Epithelial cell of alveolus of lung (primary cell): ENCODE measurements around the gene ATP12A. TPM values are rescaled to one million over a fixed set of nuclear protein-coding genes. Genes with fewer than 3 reads are reported as not detected.

ENCODE experiments used
- total RNA-seq: library from RNA; depleted of rRNA; stranded (reverse); fragments of >200 nt; gene quantifications from 2 replicates; pipeline ENCODE4 v1.2.1, GENCODE V29; 2015

Gene ATP12A
- not detected in 2 replicates for total RNA-seq

GRCh38 chr13:24680258-24680920, at the start of gene ATP12A:
TSS of gene ATP12A (plus strand) at chr13:24680408. CDS start at chr13:24680744, 336 bp downstream.

Other genes with a start within 250 kb of the ATP12A start
- 25.5 and 44.6 TPM in 2 replicates for gene PARP4, start 167.6 kb upstream of the ATP12A start, total RNA-seq
- gene RNF17, start 83.8 kb downstream of the ATP12A start, total RNA-seq, result not detected in 2 replicates